Cardiac fibroblast (primary cell): ENCODE results near the gene MEA1.

ENCODE experiments used
- DNase-seq, 2 donors: peaks; one replicate each; pipeline versions ENCODE4 v3.0.0 to v3.0.0-alpha.2; 2010; ENCODE audit warnings: low read depth in 2 of 2
- H3K4me3 ChIP-seq, 2 donors: replicated peaks in 1 of 2; 1 replicate in 1 of 2; 2 replicates in 1 of 2; pipeline ENCODE4 v1.5.1; 2011; ENCODE audit warnings: low read depth in 2 of 2, low read length in 2 of 2, mild to moderate bottlenecking in 2 of 2, moderate library complexity in 1 of 2
- TF ChIP-seq, protein P1 (sequence below): IDR thresholded peaks from one replicate; pipeline ENCODE4 v1.5.1; 2011; ENCODE audit warnings: low read depth, mild to moderate bottlenecking, low read length, inconsistent platforms

The MEA1 gene

DNA sequence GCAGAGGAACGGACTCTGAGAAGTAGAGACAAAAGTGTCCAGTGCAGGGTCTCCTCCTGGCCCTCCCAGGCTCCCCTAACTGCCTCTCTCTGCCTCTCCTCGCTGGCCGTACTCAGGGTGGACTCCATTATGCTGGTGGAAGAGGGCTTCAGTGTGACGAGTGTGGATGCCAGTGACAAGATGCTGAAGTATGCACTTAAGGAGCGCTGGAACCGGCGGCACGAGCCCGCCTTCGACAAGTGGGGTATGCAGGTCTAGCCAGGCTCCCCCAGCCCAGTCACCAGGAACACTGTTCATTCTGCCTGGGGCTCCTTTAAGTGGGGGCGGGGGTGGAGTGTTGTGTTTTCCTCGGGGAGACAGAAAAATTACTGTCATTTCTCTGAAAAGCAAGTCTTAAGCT is 51.6 kb downstream of the MEA1 start:
- TF ChIP-seq, protein P1, sequence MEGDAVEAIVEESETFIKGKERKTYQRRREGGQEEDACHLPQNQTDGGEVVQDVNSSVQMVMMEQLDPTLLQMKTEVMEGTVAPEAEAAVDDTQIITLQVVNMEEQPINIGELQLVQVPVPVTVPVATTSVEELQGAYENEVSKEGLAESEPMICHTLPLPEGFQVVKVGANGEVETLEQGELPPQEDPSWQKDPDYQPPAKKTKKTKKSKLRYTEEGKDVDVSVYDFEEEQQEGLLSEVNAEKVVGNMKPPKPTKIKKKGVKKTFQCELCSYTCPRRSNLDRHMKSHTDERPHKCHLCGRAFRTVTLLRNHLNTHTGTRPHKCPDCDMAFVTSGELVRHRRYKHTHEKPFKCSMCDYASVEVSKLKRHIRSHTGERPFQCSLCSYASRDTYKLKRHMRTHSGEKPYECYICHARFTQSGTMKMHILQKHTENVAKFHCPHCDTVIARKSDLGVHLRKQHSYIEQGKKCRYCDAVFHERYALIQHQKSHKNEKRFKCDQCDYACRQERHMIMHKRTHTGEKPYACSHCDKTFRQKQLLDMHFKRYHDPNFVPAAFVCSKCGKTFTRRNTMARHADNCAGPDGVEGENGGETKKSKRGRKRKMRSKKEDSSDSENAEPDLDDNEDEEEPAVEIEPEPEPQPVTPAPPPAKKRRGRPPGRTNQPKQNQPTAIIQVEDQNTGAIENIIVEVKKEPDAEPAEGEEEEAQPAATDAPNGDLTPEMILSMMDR = no peak

More for the DNA sequence above, 51.6 kb downstream of the MEA1 start:
- H3K4me3 ChIP-seq = no peak overlapping the region
- no peak for DNase-seq
